Skeletal muscle tissue (tissue), 4 donors: ENCODE data around the gene MYO1D. TPM values are rescaled to one million over a fixed set of nuclear protein-coding genes. Genes with fewer than 3 reads are reported as not detected.

ENCODE experiments used
- H3K27ac ChIP-seq: one replicate; pipeline ENCODE4 v1.7.0; 2013; ENCODE audit warnings: mild to moderate bottlenecking, low read depth, low read length, inconsistent platforms
- H3K27me3 ChIP-seq, 3 donors: one replicate each; pipeline ENCODE4 v1.7.0; 2013; ENCODE audit warnings: low read length in 3 of 3; ENCODE audit not compliant: control insufficient read depth in 3 of 3, insufficient read depth in 3 of 3
- H3K36me3 ChIP-seq, 3 donors: one replicate each; pipeline ENCODE4 v1.7.0; 2013; ENCODE audit warnings: low read length in 3 of 3; ENCODE audit not compliant: control insufficient read depth in 3 of 3, insufficient read depth in 3 of 3
- H3K4me1 ChIP-seq, 3 donors: one replicate each; pipeline ENCODE4 v1.7.0; 2013; ENCODE audit warnings: low read length in 3 of 3, mild to moderate bottlenecking in 3 of 3; ENCODE audit not compliant: control insufficient read depth in 3 of 3, insufficient read depth in 3 of 3
- H3K4me3 ChIP-seq, 3 donors: one replicate each; pipeline ENCODE4 v1.7.0; 2013; ENCODE audit warnings: low read length in 3 of 3
- H3K9ac ChIP-seq, 3 donors: one replicate each; pipeline ENCODE4 v1.7.0; 2013; ENCODE audit warnings: low read length in 3 of 3, mild to moderate bottlenecking in 3 of 3, moderate library complexity in 2 of 3, low read depth in 1 of 3
- H3K9me3 ChIP-seq, 3 donors: one replicate each; pipeline ENCODE4 v1.7.0; 2013; ENCODE audit warnings: low read length in 3 of 3; ENCODE audit not compliant: control insufficient read depth in 3 of 3
- total RNA-seq: library from RNA; depleted of rRNA; stranded (reverse); fragments of >200 nt; gene quantifications from one replicate; pipeline ENCODE4 v1.2.3, GENCODE V29; 2014
- donor health status: Osteomylitis.

Gene MYO1D
- total RNA-seq, 1 donor from 2014 or later: 15.1 TPM

DNA sequence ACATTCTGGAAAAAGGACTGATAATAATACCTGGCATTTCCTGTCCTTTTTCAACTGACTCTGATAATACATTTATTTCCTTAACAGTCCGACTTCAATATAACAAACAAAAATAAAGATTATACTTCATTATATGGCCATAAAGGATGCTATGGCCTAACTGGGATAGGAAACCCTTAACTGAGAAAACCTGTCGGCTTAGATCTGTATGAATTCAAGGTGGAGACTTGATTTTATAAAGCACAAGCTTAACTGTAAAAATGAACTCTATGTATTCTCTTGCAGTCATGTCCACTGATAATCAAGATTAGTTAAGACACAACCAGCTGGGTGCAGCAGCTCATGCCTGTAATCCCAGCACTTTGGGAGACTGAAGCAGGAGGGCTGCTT, 102.2 kb downstream of the MYO1D start:
- Histone ChIP-seq H3K27me3 (no peaks in the 10 kb centered on the region), H3K36me3 (no peaks in the 10 kb centered on the region), H3K9ac (no peak overlapping the region), H3K27ac (no peak overlapping the region), H3K4me3 (no peak overlapping the region), H3K9me3 (no peaks in the 10 kb centered on the region), H3K4me1 (no peaks in the 10 kb centered on the region)

DNA sequence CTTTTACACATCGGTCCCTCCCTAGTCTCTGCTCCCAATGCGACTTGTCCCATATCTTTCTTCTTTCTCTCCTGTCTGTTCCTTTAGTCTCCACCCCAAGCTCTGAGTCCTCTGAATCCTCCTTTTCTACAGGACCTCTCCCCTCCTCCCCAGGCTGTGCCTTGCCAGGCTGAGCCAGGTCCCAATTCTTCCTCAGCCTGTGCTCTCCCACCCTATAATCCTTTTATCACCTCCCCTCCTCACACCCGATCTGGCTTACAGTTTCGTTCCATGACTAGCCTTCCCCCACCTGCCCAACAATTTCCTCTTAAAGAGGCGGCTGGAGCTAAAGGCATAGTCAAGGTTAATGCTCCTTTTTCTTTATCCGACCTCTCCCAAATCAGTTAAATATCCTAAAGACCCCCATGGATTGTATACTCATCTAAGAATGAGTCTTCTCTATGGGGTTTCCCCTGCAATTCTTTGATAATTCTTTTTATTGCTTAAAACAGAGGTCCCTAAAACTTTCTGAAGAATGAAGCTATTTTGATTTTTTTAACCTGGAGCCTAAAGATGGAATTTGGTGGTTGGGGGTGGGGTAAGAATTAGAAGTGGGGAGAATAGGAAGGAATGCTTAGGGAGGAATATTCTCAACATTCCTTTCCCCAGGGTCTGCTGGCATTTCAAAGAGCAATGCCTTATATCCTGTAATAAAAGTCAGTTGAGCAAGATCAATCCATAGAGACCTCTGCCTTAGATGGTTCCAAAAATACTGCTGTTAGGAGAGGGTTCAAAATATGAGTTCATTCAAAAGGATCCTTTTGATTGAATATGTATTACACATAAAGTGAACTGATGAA, 102.8 kb downstream of the MYO1D start:
- Histone ChIP-seq H3K36me3 (no peaks in the 10 kb centered on the region), H3K4me1 (no peaks in the 10 kb centered on the region), H3K4me3 (no peak overlapping the region), H3K9ac (no peak overlapping the region), H3K9me3 (no peaks in the 10 kb centered on the region), H3K27me3 (no peaks in the 10 kb centered on the region), H3K27ac (no peak overlapping the region)

DNA sequence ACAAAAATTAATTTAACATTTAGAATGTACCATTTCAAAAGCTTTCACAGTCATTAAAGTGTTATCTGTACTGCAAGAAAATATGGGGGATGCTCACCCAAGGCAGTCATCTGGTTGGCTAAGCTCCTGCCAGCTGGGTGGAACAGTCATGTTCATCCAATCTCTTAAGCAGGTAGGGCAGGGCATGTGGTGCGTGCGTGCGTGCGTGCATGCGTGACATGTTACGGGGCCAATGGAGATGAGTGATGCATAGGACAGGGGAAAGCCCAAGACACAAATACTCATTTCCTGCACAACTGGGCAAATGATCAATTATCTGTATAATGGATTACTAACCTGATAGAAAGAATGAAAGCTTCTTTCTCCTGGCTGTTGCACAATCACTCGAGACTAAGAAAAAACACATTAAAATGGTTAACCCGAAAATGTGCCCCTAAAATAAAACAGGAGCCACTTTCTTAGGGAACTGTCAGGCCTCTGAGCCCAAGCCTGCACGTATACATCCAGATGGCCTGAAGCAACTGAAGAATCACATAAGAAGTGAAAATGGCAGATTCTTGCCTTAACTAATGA, 104.4 kb downstream of the MYO1D start:
- Histone ChIP-seq H3K9me3 (no peaks in the 10 kb centered on the region), H3K27ac (no peak overlapping the region), H3K4me3 (no peak overlapping the region), H3K36me3 (no peaks in the 10 kb centered on the region), H3K27me3 (no peaks in the 10 kb centered on the region), H3K9ac (no peak overlapping the region), H3K4me1 (no peaks in the 10 kb centered on the region)

DNA sequence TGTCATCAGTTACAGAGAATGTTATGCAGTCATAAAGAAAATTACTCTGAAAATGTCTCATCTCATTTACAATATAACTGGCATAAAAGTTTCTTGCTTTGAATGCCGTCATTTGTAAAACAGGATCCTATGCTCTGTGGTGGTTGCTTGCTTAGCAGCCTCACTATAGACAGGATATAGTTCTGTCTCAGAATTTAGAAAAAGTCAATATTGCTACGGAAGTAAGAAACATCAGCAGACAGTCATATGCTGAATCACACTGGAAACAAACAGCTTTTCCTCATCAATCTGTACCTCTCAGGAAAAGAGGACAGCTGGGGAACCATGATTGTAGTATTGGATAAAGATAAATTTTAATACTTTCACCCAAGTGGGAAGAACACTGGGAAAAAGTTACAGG, 105.5 kb downstream of the MYO1D start:
- Histone ChIP-seq H3K9ac (no peak overlapping the region), H3K9me3 (no peaks in the 10 kb centered on the region), H3K4me1 (no peaks in the 10 kb centered on the region), H3K36me3 (no peaks in the 10 kb centered on the region), H3K27me3 (no peaks in the 10 kb centered on the region), H3K27ac (no peak overlapping the region), H3K4me3 (no peak overlapping the region)

DNA sequence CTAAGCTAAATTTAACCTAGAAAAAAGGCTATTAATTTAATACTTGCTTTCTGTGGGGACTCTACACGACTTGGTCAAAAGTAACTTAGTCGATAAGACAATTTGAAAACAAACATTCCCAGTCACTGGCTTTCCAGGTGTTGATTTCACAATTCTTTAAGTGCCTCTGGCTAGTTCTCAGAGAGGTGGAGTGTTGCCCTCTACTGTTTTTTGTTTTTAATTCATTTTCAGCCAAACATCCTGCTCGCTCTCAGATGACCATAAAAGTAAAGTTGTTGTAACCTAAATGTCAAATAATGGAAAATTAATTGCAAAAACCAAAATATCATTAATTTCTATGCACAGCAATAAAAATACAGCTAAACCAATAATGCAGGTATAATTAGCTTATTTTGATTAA, 107.1 kb downstream of the MYO1D start:
- no peaks in the 10 kb centered on the region for H3K27me3 ChIP-seq
- H3K9me3 ChIP-seq: no peaks in the 10 kb centered on the region
- H3K4me3 ChIP-seq: no peak overlapping the region
- no peaks in the 10 kb centered on the region for H3K4me1 ChIP-seq
- H3K36me3 ChIP-seq: no peaks in the 10 kb centered on the region
- no peak overlapping the region for H3K9ac ChIP-seq
- H3K27ac ChIP-seq: no peak overlapping the region

DNA sequence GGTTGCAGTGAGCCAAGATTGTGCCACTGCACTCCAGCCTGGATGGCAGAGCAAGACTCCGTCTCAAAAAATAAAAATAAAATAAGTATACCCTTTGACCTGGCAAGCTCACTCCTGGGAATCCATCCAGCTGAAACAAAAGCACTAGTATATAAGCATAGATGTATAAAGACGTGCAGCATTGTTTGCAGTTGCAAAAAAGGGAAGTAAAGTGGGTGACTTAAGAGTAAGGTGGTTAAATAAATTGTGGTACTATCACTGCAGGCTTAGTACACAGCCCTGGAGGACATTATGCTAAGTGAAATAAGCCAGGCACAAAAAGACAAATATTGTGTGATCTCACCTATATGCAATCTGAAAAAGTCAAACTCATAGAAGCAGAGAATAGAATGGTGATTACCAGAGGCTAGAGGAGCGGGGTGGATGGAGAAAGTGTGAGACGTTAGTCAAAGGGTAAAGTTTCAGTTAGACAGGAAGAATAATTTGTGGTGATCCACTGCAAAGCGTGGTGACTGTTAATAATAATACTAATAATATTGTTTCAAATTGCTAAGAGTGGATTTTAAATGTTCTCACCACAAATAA, 113.0 kb downstream of the MYO1D start:
- H3K9me3 ChIP-seq: no peaks in the 10 kb centered on the region
- H3K9ac ChIP-seq: no peak overlapping the region
- no peaks in the 10 kb centered on the region for H3K36me3 ChIP-seq
- H3K4me1 ChIP-seq: no peaks in the 10 kb centered on the region
- H3K27me3 ChIP-seq: no peaks in the 10 kb centered on the region
- no peak overlapping the region for H3K27ac ChIP-seq
- no peak overlapping the region for H3K4me3 ChIP-seq

DNA sequence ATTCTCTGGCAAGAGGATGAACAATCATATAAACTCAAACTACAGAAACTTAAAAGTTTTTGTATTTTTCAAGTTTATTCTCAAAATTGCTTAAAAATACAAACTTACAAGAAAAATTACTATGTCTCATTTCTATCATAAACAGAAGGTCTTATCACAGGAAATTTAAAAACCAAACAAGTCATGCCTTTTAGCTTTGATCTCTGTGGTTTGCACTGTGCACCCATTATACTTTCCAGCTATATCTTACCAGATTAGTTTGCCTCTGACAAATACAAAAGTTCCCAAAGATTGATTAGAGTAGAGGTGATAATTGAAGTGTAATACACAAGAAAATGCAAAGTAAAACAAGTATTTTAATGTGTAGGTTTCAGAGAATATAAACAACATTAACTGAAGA, 117.4 kb downstream of the MYO1D start:
- Histone ChIP-seq H3K9ac (no peak overlapping the region), H3K36me3 (no peaks in the 10 kb centered on the region), H3K9me3 (no peaks in the 10 kb centered on the region), H3K4me3 (no peak overlapping the region), H3K27ac (no peak overlapping the region), H3K4me1 (no peaks in the 10 kb centered on the region), H3K27me3 (no peaks in the 10 kb centered on the region)

DNA sequence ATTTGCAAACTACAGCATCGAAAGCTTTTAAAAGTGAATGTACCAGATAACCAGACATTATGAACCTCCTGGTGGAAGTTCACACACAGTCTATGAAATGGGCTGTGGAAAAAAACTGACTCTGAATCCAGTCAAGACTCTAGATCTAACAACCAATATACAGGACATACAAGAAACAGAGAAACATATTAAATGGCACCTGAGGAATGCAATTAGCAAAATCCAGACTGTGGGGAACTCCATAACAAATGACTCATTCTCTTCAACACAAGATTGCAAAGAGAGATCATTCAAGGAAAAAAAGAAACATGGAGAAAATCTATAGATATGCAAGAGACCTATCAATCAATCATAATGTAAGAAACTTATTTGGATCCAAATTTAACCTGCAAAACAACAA, 119.0 kb downstream of the MYO1D start:
- no peaks in the 10 kb centered on the region for H3K36me3 ChIP-seq
- H3K9me3 ChIP-seq: no peaks in the 10 kb centered on the region
- H3K4me3 ChIP-seq: no peak overlapping the region
- H3K9ac ChIP-seq: no peak overlapping the region
- no peak overlapping the region for H3K27ac ChIP-seq
- H3K27me3 ChIP-seq: no peaks in the 10 kb centered on the region
- no peaks in the 10 kb centered on the region for H3K4me1 ChIP-seq

DNA sequence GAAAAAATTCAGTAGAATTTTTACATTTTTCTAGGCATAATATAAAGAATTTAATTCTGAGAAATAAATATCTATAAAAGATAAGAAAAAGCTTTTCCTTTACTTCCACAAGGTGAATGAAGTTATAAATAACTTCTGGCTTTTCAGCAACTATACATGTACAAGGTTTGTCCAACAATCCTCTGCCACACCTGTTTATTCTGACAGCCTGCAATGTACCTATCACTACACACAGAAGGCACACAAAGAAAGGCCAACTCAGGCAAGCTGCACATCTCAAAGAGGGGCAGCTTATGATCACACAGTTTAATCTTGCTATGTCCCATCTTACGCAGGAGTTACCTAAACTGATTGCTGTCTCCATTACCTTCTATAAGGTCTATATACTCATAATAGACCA, 120.2 kb downstream of the MYO1D start:
- Histone ChIP-seq H3K27me3 (no peaks in the 10 kb centered on the region), H3K36me3 (no peaks in the 10 kb centered on the region), H3K9ac (no peak overlapping the region), H3K9me3 (no peaks in the 10 kb centered on the region), H3K4me3 (no peak overlapping the region), H3K27ac (no peak overlapping the region), H3K4me1 (no peaks in the 10 kb centered on the region)

DNA sequence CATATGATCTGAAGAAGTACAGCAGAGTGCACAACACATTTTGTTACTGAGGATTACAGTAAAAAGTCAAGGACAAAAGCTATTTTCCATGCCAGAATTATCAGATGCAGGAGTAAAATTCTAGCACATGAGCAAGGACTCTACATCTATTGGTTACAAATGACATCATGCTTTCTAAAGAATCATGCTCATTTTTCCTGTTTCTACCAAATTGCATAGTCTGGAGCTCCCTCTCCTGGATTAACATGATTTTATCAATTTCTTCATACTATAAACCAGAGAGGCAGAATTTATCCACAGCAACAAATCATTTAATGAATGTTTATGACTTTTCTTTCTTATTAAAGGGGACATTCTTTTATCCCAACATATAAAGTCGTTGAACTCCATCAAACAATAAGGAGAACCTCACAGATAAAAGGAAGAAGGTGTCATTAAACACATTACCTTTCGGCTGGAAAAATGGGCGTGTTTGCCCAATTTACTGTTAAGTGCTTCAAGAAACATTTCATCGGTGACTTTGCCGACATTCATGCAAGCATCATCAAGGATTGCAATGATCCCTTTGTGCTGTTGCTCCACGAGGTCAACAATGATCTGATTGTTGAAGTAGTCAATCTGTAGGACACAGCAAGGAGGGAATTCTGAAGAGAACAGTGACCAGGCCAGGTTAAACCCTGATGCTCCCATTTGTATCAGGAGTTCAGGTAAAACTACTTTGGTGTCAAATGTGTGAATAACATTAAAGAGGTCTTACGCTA, 121.7 kb downstream of the MYO1D start:
- Histone ChIP-seq H3K27me3 (no peaks in the 10 kb centered on the region), H3K4me3 (no peak overlapping the region), H3K9ac (no peak overlapping the region), H3K4me1 (no peaks in the 10 kb centered on the region), H3K27ac (no peak overlapping the region), H3K9me3 (no peaks in the 10 kb centered on the region), H3K36me3 (no peaks in the 10 kb centered on the region)
